NCI-H187 treated with DMSO at 0.1 percent for 48 hours (cell line): Measurements from ENCODE around the gene DMRTC2.
"Not testable (repeated sequence)": the region's sequence is repeated elsewhere in the genome, so short reads cannot be mapped to it uniquely, and the experiment has no call there.

ENCODE experiments used
- DNase-seq: peaks from one replicate; lab custom pipeline; 2025; lab: John Stamatoyannopoulos, UW

DMRTC2 gene

DNA sequence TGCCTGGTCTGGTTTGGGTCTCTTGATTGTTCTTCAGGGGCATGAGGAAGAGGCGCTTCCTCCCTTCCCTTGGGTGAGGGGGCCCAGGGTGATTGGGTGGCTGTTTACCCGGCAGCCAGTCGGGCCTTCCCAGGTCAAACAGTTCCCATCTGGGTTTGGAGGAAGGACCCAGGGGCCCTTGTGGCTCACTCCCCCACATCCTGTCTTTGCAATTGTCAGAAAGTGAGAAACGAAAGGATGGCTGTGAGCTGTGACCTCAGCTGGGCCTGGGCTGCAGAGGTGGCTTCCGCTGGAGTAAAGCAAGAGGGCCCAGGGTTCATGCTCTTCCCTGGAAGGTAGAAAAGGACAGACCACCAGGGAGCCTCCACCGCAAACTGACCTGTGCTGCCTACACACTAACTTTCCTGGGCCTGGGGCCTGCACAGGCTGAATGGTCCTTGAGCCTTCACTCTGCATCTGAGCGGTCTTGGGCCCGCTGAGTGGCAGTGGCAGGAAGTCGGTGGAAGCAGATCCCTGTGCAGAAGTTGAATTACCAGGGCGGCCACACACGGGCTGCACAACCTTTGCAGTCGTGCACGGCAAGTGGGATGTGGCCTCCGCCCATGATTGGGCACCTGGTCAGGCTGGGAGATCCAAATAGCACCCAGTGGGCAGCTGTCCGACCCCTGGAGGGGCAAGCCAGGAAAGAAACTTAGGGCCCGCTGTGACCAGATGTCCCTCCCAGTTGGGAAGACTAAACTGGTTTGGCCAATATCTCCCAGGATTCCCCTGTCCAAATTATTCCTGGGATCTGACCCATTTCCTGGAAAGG is 26.9 kb downstream of the DMRTC2 start:
- no peak for DNase-seq

DNA sequence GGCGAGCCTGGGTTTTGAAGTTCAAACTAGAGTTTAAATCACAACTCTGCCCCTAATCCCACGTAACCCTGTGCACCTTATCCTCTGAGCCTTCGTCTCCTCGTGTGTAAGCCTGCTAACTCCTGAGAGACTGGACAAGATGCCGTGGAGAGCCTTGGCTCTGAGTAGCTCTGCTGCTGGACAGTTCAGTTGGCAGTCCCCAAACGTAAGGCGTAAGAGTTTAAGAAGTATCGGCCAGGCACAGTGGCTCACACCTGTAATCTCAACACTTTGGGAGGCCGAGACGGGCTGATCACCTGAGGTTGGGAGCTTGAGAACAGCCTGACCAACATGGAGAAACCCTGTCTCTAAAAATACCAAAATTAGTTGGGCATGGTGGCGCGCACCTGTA is 27.5 kb downstream of the DMRTC2 start:
- no peak for DNase-seq

DNA sequence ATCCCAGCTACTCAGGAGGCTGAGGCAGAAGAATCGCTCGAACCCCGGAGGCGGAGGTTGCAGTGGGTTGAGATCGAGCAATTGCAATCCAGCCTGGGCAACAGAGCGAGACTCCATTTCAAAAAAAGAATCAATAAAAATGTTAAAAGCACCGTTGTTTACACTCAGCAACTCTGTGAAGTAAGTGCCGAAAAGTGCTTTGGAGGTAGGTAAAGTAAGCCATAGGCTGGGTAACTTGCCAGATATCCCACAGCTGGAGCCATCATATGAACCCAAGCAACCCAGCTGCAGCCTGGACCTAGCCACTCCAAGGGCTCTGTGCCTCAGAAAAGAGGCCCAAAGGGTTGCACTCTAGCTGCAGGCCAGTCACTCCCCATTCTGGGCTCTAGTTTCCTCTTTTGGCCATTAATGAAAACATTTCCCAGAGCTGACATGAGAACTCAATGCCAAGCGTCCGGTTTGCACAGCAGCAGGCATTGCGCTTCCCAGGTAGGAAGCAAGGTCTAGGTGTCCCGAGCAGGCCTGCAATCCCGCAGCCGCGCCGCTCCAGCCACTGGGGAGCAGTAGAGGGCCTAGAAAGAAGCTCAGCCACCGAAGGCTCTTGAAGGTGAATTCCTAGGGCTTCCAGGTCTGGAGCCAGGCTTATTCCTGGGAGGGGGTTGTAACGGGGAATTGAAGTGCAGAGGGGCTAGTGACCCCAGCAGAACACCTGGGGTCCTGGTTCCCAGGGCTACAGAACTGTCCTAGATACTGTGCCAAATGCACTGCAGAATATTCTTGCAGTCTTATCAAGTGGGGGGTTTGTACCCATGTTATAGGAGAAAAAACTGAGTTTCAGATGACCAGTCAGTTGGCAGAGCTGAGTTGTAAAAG is 28.2 kb downstream of the DMRTC2 start:
- peak; percentile 37 for DNase-seq

DNA sequence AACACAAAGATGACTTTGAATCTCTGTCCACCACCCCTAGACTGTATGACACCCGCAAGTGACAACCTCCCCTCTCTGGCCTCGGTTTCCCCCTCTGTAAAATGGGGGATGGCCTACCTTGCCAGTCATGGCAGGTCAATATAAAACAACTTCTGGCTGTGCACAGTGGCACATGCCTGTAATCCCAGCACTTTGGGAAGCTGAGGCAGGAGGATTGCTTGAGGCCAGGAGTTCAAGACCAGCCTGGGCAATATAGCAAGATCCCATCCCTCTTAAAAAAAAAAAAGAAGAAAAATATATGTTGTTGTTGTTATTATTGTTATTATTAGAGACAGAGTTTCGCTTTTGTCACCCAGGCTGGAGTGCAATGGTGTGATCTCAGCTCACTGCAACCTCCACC is 31.1 kb downstream of the DMRTC2 start:
- not testable (repeated sequence) for DNase-seq

DNA sequence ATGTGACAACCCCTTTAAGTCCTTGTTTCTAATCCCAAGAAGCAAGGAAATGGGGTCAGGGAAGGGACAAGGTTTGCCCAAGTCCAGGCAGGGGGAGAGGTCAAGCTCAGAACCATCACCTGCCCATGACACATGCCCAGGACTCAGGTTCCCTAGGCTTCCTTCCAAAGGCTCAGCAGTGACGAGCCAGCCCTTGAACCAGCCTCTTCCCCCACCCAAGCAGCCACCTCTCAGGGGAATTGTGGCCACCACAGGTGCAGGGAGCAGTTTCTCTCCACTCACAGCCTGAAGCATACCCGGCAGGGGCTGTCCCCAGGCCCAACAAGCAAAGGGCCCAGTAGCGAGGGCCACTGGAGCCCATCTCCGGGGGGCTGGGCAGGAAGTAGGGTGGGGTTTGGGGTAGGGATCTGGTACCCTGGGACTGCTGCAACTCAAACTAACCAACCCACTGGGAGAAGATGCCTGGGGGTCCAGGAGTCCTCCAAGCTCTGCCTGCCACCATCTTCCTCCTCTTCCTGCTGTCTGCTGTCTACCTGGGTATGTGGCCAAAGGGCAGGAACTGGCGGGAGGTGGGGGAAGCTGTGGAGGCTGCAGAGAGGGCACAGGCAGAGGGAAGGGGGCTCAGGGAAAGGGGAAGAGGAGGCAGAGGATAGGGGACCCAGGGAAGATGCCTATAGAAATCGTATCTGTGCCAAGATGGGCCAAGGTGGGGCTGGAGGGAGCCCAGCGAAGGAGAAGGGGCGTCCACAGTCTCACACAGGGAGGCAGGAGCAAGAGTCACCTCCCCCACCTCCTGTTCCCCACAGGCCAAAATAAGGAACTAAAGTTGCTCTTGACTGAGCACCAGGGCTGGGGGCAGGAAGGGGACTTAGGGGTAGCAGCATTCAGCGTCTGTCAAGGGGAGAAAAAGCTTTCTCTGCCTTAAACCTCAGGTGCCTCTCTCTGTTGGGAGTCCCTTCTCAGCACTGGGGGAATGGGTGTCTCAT is 32.3 kb downstream of the DMRTC2 start, which contains the start of gene CD79A:
Gene CD79A (plus strand): TSS at position 433 of the 986 bp plus-strand sequence. CDS start 26 bp downstream, at position 459.
- no peak for DNase-seq

DNA sequence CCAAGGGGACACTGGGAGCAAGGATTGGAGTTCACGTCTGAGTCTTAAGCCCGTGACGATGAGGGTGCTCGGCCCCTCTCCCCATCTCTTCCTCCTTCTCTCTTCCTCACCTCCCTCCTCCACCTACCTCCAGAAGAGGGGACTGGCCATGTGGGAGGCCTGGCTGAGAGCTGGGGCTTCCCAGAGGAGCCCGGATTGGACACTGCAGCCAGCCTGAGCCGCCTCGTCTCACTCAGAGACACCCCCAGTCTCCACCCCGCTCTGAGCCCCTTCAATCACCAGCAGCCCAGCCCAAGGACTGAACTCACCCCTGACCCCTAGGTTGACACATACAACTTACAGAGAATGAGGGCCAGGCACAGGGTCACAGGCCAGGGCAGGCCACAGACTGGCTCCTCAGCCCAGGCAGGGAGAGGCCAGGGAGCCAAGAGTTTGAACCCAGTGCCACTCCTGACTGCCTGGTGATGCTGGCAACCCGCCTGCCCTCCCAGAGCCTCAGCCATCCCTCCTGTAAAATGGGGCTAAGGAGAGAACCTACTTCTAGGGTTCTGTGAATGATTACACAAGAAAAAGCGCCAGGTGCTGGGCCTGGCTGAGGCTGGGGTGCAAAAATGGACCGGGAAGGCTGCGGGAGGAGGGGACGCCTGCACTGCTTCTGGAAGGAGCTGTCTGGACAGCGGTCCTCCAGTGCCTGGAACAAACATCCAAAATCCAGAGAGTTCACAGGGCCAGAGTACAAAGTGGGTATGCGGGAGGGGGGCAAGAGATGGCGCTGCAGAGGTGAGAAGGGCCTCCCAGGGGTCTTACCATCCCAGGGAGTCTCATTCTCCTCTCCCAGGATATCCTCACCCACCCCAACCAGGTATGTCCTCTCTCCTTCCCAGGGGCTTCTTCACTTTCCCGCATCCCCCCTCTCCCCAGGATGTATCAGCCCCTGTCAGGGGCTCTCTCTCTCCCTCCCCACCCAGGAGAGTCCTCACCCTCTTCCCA is 33.4 kb downstream of the DMRTC2 start:
- DNase-seq, result no peak

- DNase-seq, result no peak
Observed at GRCh38 chr19:41879080-41879479, 34.2 kb downstream of the DMRTC2 start.

GRCh38 chr19:41879670-41880328 is 35.0 kb downstream of the DMRTC2 start:
- DNase-seq, result no peak

- no peak for DNase-seq
Observed at GRCh38 chr19:41880329-41880708, 35.5 kb downstream of the DMRTC2 start.

GRCh38 chr19:41882568-41883462 is 38.0 kb downstream of the DMRTC2 start, which contains the start of gene ARHGEF1:
Gene ARHGEF1 (plus strand): TSS chr19:41883184. CDS start chr19:41888083, 4,899 bp downstream.
- DNase-seq, result no peak

GRCh38 chr19:41883463-41883820 is 38.6 kb downstream of the DMRTC2 start:
- no peak for DNase-seq

GRCh38 chr19:41883821-41884733 is 39.2 kb downstream of the DMRTC2 start:
- peak; percentile 84 for DNase-seq

DNA sequence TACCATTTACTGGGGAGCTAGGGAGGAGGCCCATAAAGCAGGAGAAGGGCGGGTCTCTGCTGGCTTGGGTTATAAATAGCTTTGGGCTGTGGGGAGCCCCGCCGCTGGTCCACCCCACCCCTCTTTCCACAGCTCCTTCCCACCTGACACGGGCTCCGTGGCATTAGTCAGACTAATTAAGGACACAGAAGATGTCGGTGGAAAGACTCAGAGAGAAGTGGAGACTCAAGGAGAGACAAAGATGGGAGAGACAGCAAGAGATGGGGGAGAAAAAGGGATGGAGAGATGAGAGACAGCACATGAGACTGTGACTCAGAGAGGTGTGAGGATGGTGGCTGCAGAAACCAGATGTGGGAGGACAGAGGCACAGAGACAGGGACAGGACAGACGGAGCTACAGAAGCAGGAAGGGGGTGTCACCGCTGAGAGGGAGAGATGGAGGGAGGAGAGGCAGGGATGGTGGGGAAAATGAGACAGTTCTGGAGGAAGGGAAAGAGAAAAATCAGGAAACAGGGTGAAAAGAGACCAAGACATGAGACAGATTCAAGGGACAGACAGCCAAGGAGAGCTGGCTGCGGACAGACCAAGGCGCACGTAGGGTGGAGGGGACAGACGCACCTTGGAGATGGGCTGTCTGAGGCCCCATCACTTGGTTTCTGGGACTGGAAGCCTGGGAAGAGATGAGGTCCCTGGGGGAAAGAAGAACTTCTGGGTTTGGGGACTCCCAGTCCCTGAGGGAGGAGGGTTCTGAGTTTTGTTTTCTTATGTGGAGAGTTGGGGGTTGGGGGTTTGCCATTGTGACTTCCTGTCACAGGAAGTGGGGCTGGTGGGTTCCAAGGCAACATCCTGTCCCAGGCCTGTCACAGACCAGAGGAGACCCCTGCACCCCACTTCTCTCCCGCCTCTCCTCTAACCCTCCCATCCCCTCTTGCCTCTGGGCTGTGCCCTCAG is 42.2 kb downstream of the DMRTC2 start:
- no peak for DNase-seq

DNA sequence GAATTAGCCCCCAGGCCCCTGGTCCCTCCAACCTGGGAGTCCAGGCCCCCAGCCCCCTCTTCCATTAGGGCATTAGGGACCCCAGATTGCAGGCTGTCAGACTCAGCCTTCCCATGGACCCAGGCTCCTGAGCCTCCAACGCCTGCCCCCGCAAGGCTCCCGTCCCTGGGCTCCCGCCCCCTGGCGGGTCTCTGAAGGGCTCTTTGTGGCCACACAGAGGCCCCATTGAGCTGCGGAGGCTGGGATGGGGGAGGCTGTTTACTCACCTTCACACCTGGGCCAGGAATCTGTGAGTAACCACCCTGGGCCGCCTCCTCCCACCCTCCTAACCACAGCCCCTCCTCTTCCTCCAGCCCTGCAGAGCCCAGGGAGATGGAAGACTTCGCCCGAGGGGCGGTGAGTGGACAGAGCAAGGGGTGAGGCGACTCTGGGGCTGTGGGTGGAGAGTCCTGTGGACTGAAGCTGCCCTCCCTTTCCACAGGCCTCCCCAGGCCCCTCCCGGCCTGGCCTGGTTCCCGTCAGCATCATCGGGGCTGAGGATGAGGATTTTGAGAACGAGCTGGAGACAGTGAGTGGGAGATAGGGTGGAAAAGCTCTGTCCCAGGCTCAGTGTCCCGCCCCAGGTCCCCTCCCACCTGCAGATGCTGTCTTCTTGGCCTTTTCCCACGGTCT is 43.0 kb downstream of the DMRTC2 start:
- DNase-seq, result peak; percentile 10

DNA sequence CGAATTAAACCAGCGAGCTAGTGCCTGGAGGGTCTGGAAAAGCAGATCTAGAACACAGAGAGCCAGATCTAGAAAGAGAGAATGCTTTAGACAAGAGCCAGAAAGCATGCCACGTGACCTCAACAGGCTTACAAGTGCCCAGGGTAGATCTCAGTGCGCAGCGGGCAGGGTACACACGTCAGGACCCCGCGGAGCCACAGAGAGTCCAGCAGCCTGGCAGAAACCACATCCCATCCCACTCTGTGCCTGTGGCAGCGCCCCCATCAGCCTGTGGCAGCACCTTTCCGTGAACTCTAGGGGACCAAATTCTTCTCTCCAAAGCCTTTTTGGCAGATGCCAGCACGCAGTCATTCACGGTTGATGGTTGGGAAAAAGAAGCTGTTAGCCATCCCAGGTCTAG is 44.1 kb downstream of the DMRTC2 start:
- DNase-seq, result no peak

DNA sequence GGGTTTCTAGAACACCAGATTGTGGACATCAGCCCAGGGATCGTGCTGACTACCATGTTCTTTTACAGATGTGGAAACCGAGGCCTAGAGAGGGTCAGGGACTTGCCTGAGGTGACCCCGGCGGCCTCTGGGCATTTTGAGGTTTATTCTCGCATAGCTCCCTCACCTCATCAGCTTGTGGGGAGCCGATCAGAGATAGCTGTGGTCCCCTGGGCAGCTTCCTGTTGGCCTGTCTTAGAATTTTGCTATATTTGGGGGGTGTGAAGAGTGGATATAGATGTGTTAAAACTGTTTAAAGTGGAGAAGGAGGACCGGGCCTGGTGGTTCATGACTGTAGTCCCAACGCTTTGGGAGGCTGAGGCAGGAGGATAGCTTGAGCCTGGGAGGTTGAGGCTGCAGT is 45.1 kb downstream of the DMRTC2 start:
- no peak for DNase-seq
